HT1080 (cell line): ENCODE measurements around the gene SMR3A. TPM values are rescaled to one million over a fixed set of nuclear protein-coding genes. Genes with fewer than 3 reads are reported as not detected.

ENCODE experiments used
- total RNA-seq: library from RNA; depleted of rRNA; stranded (reverse); fragments of >200 nt; shearing (Covaris generic); gene quantifications from 2 replicates; pipeline ENCODE4 v1.2.3, GENCODE V29; 2014; rRNA removed

The SMR3A gene
- total RNA-seq, 1 experiment from 2014 or later: not detected

Other genes starting within 250 kb of the SMR3A start
- not detected in 2 replicates for gene PRR27, start 206.5 kb upstream of the SMR3A start, total RNA-seq
- not detected in 2 replicates for gene ODAM, start 165.0 kb upstream of the SMR3A start, total RNA-seq
- gene FDCSP, start 134.6 kb upstream of the SMR3A start, total RNA-seq: not detected in 2 replicates
- not detected in 2 replicates for gene CSN3, start 118.2 kb upstream of the SMR3A start, total RNA-seq
- not detected in 2 replicates for gene CABS1, start 25.8 kb upstream of the SMR3A start, total RNA-seq
- gene SMR3B, start 22.4 kb downstream of the SMR3A start, total RNA-seq: not detected in 2 replicates
- gene OPRPN, start 37.2 kb downstream of the SMR3A start, total RNA-seq: not detected in 2 replicates
- not detected in 2 replicates for gene MUC7, start 111.4 kb downstream of the SMR3A start, total RNA-seq
- 0.45 TPM in 1 of 2 replicates, not detected in the other for gene AMTN, start 157.8 kb downstream of the SMR3A start, total RNA-seq
- gene AMBN, start 231.5 kb downstream of the SMR3A start, total RNA-seq: not detected in 2 replicates